BLaER1 treated with 17β-estradiol and CSF1 and Interleukin-3, amounts not matched to agents 10 nM and 100 nM (cell line): ENCODE results near the gene CACNA2D2.

Source experiments
- H3K27ac ChIP-seq, 11 experiments: shearing (Covaris generic); formaldehyde crosslinking; 2 replicates each; pipeline ENCODE4 v1.8.1; 2022
- H3K27me3 ChIP-seq, 11 experiments: shearing (Covaris generic); formaldehyde crosslinking; 2 replicates each; pipeline ENCODE4 v1.8.1; 2022
- H3K36me3 ChIP-seq, 11 experiments: shearing (Covaris generic); formaldehyde crosslinking; 2 replicates each; pipeline ENCODE4 v1.8.1; 2022
- H3K4me1 ChIP-seq, 10 experiments: shearing (Covaris generic); formaldehyde crosslinking; 2 replicates each; pipeline ENCODE4 v1.8.1; 2022
- H3K4me2 ChIP-seq, 11 experiments: shearing (Covaris generic); formaldehyde crosslinking; 2 replicates each; pipeline ENCODE4 v1.8.1; 2022
- H3K4me3 ChIP-seq, 10 experiments: shearing (Covaris generic); formaldehyde crosslinking; 2 replicates each; pipeline ENCODE4 v1.8.1; 2022
- H3K9ac ChIP-seq, 11 experiments: shearing (Covaris generic); formaldehyde crosslinking; 2 replicates each; pipeline ENCODE4 v1.8.1; 2022
- H3K9me3 ChIP-seq, 11 experiments: shearing (Covaris generic); formaldehyde crosslinking; replicated peaks in 1 of 11; 2 replicates each; pipeline ENCODE4 v1.8.1; 2022
- H4K20me1 ChIP-seq, 11 experiments: shearing (Covaris generic); formaldehyde crosslinking; 2 replicates each; pipeline ENCODE4 v1.8.1; 2022
- Cebpa-rat ChIP-seq, 11 experiments: shearing (Covaris generic); IDR thresholded peaks; 2 replicates each; pipeline ENCODE4 v1.8.1; 2022

CACNA2D2 gene

GRCh38 chr3:50470658-50471057, 32.8 kb downstream of the CACNA2D2 start:
- Histone ChIP-seq H3K27me3 (no peaks in the 10 kb centered on the region), H3K4me3 (no peak overlapping the region), H3K4me1 (peaks cover 9 to 22% (median 12%) of the 10 kb centered on the region in 10 experiments; a peak in 14 of 20 replicates), H3K9me3 (no peaks in the 10 kb centered on the region), H3K36me3 (no peaks in the 10 kb centered on the region), H3K4me2 (no peak overlapping the region), H3K27ac (no peak overlapping the region), H4K20me1 (peaks cover 0 to 12% (median 0%) of the 10 kb centered on the region in 11 experiments; a peak in 1 of 22 replicates), H3K9ac (no peak overlapping the region)
- TF ChIP-seq Cebpa-rat (IDR thresholded peaks at IDR 0.05) = no peak

GRCh38 chr3:50467919-50468318, 35.5 kb downstream of the CACNA2D2 start:
- no peak for TF ChIP-seq Cebpa-rat (IDR thresholded peaks at IDR 0.05)
- Histone ChIP-seq H3K9ac (no peak overlapping the region), H3K27ac (no peak overlapping the region), H3K4me3 (no peak overlapping the region), H4K20me1 (peaks cover 0 to 20% (median 0%) of the 10 kb centered on the region in 11 experiments; a peak in 3 of 22 replicates), H3K4me1 (peaks cover 0 to 20% (median 15%) of the 10 kb centered on the region in 10 experiments; a peak in 13 of 20 replicates), H3K4me2 (no peak overlapping the region), H3K36me3 (no peaks in the 10 kb centered on the region), H3K27me3 (no peaks in the 10 kb centered on the region), H3K9me3 (no peaks in the 10 kb centered on the region)

GRCh38 chr3:50466177-50466576, 37.3 kb downstream of the CACNA2D2 start:
- no peaks in the 10 kb centered on the region for H3K36me3 ChIP-seq
- peaks cover 0 to 16% (median 0%) of the 10 kb centered on the region in 11 experiments; a peak in 3 of 22 replicates for H4K20me1 ChIP-seq
- peaks cover 0 to 20% (median 14%) of the 10 kb centered on the region in 10 experiments; a peak in 12 of 20 replicates for H3K4me1 ChIP-seq
- H3K9me3 ChIP-seq = no peaks in the 10 kb centered on the region
- H3K27me3 ChIP-seq = no peaks in the 10 kb centered on the region
- no peak for TF ChIP-seq Cebpa-rat (IDR thresholded peaks at IDR 0.05)
- H3K4me2 ChIP-seq = no peak overlapping the region
- no peak overlapping the region for H3K27ac ChIP-seq
- no peak overlapping the region for H3K4me3 ChIP-seq
- H3K9ac ChIP-seq = no peak overlapping the region

- Histone ChIP-seq H3K27me3 (no peaks in the 10 kb centered on the region), H3K4me1 (peaks cover 0 to 20% (median 14%) of the 10 kb centered on the region in 10 experiments; a peak in 12 of 20 replicates), H3K9ac (no peak overlapping the region; a peak in 1 of 22 replicates), H4K20me1 (peaks cover 0 to 13% (median 0%) of the 10 kb centered on the region in 11 experiments; a peak in 3 of 22 replicates), H3K4me2 (peak overlapping the region in 7 of 11 experiments; percentile 5 to 52 (median 39); a peak in 11 of 22 replicates), H3K27ac (no peak overlapping the region), H3K9me3 (no peaks in the 10 kb centered on the region), H3K4me3 (no peak overlapping the region), H3K36me3 (no peaks in the 10 kb centered on the region)
- TF ChIP-seq Cebpa-rat (IDR thresholded peaks at IDR 0.05) = no peak
Measured at GRCh38 chr3:50464569-50464968, 38.9 kb downstream of the CACNA2D2 start.

GRCh38 chr3:50459785-50460184, 43.6 kb downstream of the CACNA2D2 start:
- H3K9me3 ChIP-seq = no peaks in the 10 kb centered on the region
- H3K4me3 ChIP-seq = no peak overlapping the region
- peaks cover 0 to 15% (median 0%) of the 10 kb centered on the region in 11 experiments; a peak in 3 of 22 replicates for H4K20me1 ChIP-seq
- no peaks in the 10 kb centered on the region for H3K36me3 ChIP-seq
- no peak overlapping the region for H3K9ac ChIP-seq
- H3K27ac ChIP-seq = no peak overlapping the region
- H3K27me3 ChIP-seq = no peaks in the 10 kb centered on the region
- no peak for TF ChIP-seq Cebpa-rat (IDR thresholded peaks at IDR 0.05)
- H3K4me1 ChIP-seq = peaks cover 0 to 26% (median 13%) of the 10 kb centered on the region in 10 experiments; a peak in 12 of 20 replicates
- H3K4me2 ChIP-seq = no peak overlapping the region

- TF ChIP-seq Cebpa-rat (IDR thresholded peaks at IDR 0.05) = no peak
- Histone ChIP-seq H3K4me1 (peaks cover 0 to 8% (median 0%) of the 10 kb centered on the region in 10 experiments; a peak in 1 of 20 replicates), H3K4me3 (no peak overlapping the region), H3K36me3 (no peaks in the 10 kb centered on the region), H4K20me1 (peaks cover 0 to 7% (median 0%) of the 10 kb centered on the region in 11 experiments; a peak in 2 of 22 replicates), H3K27ac (no peak overlapping the region), H3K4me2 (no peak overlapping the region), H3K9me3 (no peaks in the 10 kb centered on the region), H3K27me3 (no peaks in the 10 kb centered on the region), H3K9ac (no peak overlapping the region)
Measured at GRCh38 chr3:50457988-50458387, 45.4 kb downstream of the CACNA2D2 start.

GRCh38 chr3:50455161-50456018, 48.0 kb downstream of the CACNA2D2 start:
- Histone ChIP-seq H3K9ac (no peak overlapping the region), H3K4me1 (peaks cover 4 to 14% (median 6%) of the 10 kb centered on the region in 10 experiments), H3K27me3 (no peaks in the 10 kb centered on the region), H3K4me3 (no peak overlapping the region), H3K27ac (no peak overlapping the region), H4K20me1 (peaks cover 0 to 7% (median 0%) of the 10 kb centered on the region in 11 experiments; a peak in 2 of 22 replicates), H3K9me3 (no peaks in the 10 kb centered on the region), H3K4me2 (no peak overlapping the region), H3K36me3 (no peaks in the 10 kb centered on the region)
- TF ChIP-seq Cebpa-rat (IDR thresholded peaks at IDR 0.05) = no peak

- peaks cover 5 to 22% (median 14%) of the 10 kb centered on the region in 10 experiments for H3K4me1 ChIP-seq
- no peak for TF ChIP-seq Cebpa-rat (IDR thresholded peaks at IDR 0.05)
- peaks cover 0 to 7% (median 0%) of the 10 kb centered on the region in 11 experiments; a peak in 2 of 22 replicates for H4K20me1 ChIP-seq
- H3K4me2 ChIP-seq = no peak overlapping the region
- H3K9me3 ChIP-seq = no peaks in the 10 kb centered on the region
- H3K4me3 ChIP-seq = no peak overlapping the region
- no peaks in the 10 kb centered on the region for H3K36me3 ChIP-seq
- H3K27ac ChIP-seq = no peak overlapping the region
- no peaks in the 10 kb centered on the region for H3K27me3 ChIP-seq
- no peak overlapping the region for H3K9ac ChIP-seq
Measured at GRCh38 chr3:50454481-50455070, 48.9 kb downstream of the CACNA2D2 start.

- no peak overlapping the region for H3K9ac ChIP-seq
- peaks cover 0 to 7% (median 0%) of the 10 kb centered on the region in 11 experiments; a peak in 2 of 22 replicates for H4K20me1 ChIP-seq
- no peaks in the 10 kb centered on the region for H3K36me3 ChIP-seq
- no peaks in the 10 kb centered on the region for H3K9me3 ChIP-seq
- no peak overlapping the region for H3K4me2 ChIP-seq
- TF ChIP-seq Cebpa-rat (IDR thresholded peaks at IDR 0.05) = no peak
- no peak overlapping the region for H3K4me3 ChIP-seq
- peaks cover 5 to 29% (median 20%) of the 10 kb centered on the region in 10 experiments for H3K4me1 ChIP-seq
- H3K27ac ChIP-seq = no peak overlapping the region
- H3K27me3 ChIP-seq = no peaks in the 10 kb centered on the region
Measured at GRCh38 chr3:50453907-50454306, 49.5 kb downstream of the CACNA2D2 start.
